GM18858 (cell line): ENCODE data around the gene ASPG.
A peak's percentile ranks its signal among the peaks of the same experiment; 100 is the strongest.

Experiments
- ATAC-seq: cut with Tn5 transposase; IDR thresholded peaks from one replicate; pipeline ENCODE4 v1.9.1; 2021; ENCODE audit not compliant: unreplicated experiment

The ASPG gene

DNA sequence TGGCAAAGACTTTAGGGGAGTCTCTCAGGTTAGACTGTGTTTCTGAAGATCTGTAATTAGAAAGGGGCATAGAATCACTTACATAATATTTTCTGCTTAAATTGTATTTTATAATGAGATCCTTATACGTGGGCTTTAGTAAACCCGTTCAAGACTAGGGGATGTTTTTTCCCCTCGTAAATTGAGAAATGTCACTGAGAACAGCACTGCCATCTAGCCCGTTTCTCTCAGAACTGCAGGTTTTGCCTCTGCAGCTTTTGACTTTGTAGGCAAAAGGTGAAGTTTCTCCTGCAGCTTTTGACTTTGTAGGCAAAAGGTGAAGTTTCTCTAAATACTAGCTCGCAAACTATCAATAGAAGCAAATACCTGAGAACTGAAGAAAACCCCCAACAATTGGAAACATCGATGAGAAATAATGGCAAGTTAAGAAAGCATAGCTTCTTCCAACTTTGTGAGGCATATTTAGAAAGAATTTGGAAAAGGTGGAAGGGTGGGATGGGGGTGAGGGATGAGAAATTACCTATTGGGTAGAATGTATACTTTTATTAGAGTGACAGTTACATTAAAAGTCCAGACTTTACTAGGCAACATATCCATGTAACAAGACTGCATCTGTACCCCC lies 9.9 kb upstream of the ASPG start:
- no peak for ATAC-seq

DNA sequence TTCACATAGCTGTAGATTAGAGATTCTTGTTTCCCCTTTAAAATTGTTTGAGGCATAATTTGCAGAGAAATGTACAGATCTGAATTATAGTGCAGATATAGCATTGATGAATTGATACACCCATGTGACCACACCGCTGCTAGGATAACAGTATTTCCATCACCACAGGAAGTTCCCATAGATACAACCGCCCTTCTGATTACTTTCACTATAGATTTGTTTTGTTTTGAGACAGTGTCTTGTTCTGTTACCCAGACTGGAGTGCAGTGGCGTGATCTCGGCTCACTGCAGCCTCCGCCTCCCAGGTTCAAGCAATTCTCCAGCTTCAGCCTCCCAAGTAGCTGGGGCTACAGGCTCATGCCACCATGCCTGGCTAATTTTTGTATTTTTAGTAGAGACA lies 8.8 kb upstream of the ASPG start:
- ATAC-seq: no peak

DNA sequence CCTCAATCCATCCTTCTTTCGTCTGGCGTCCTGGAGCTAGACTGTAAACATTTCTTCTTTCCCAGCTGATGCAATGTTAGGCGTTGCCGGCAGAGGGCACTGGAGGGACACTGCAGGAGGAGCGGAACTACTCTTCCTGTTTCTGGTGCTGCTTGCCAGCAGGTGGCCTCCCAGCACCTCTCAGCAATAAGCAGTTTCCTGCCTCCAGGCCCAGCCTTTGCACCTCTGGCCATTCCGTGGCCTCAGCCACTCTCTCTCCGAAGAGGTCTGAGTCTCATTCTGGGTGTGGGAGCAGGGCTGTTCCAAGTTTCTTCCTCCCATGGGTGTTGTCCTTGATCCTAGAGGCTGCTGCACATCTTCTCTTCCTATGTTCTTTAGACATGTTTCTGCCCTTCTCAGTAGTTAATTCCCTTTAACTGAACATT lies 7.5 kb upstream of the ASPG start:
- peak; percentile 83 for ATAC-seq

DNA sequence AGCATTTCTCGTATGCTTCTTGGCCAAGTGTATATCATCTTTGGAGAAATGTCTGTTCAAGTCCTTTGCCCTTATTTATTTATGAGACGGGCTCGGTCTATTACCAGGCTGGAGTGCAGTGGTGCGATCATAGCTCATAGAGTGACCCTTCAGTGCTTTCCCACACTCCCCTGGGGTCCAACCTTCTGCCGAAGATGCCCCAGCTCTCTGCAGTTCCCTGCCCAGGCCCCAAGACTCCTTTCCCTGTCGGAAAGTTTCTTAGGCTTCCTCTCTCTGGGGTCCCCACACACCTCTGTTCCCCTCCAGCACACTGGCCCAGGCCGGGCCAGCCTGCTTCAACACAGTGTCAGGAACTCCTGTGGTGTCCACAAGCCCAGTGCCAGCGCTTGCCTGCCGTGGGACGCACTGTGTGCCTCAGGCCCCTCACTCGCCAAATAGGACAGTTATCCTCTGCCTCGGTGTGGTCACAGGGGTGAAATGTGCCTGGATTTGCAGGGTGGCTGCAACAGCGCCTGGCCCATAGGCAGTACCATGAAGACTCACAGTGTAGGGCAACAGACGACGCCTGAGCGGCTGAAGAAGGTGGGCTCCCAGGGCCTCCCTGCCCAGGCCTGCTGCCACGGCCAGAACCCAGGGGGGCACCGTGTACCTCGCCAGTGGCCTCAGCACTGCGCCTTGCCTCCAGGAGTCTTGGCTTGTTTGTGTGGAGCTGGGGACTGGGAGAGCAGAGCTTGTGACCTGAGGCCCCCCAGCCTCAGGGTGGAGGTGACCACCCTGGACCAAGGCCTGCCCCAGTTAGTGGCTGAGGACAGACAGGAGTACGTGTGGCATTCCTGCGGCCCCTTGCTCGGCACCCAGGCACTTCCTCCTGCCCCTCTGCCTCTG lies 4.9 kb upstream of the ASPG start:
- no peak for ATAC-seq

DNA sequence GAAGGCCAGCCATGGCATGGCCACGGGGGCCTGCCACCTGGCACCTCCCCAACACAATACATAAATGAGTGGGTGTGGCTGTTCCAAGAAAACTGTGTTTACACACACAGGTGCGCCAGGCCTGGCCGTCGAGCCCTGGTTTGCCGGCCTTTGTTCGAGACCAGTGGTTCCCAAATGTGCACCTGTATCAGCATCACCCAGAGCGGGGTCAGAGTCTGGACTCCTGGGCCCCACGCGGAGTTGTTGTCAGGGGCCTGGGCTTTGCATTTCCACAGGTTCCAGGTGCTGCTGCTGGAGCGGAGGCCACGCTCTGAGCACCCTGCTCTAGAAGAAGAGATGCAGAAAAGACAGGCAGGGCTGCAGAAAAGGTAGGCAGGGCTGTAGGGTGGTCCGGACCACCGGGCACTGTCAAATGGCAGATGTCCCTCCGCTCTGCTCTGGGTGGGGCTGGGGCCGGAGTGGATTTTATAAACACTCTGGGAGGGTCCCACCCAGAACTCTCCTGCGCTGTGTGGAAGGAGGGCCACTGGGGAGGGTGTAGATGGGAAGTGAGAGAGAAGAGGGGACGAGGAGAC lies 4.2 kb upstream of the ASPG start:
- no peak for ATAC-seq

DNA sequence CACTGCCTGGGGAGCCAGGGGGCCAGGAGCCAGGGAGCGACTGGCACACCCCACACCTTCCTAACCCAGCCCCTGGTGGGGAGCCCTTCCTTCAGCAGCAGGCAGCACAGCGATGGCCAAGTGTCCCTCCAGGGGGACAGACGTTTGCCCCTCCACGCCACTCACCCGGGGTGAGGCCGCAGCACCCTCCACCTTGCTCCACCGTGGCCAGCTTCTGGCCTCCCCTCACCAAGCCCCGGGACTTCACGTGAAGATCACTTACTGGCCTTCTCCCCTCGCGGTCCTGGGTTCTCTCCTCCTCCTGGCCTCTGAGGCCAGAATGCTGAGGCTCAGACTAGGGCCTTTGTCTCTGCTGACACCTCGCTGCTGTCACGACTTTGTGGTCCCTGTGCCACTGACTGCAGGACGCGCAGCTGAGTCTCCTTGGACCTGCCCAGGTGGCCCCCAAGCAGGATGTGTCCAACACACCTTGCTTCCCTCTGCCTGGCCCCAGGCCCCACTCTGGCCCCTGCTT lies 3.5 kb upstream of the ASPG start:
- ATAC-seq: no peak

DNA sequence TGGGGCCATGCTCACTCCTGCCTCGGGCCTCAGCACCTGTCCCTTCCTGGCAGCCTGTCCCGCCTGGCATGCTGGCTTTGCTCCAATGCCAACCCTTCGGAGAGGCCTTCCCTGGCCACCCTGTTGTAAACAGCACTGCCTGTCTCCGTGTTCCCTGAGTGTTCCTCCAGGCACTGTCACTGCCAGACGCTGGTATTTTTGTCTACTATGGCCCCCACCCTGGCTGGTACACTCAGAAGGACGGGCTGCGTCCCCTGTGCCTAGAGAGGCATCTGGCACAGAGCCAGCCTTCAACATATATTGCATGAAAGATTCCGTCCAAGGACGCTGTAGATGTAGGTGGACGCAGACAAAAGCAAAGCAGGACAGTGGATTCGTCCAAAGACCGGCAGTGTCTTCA lies 2.7 kb upstream of the ASPG start:
- no peak for ATAC-seq

DNA sequence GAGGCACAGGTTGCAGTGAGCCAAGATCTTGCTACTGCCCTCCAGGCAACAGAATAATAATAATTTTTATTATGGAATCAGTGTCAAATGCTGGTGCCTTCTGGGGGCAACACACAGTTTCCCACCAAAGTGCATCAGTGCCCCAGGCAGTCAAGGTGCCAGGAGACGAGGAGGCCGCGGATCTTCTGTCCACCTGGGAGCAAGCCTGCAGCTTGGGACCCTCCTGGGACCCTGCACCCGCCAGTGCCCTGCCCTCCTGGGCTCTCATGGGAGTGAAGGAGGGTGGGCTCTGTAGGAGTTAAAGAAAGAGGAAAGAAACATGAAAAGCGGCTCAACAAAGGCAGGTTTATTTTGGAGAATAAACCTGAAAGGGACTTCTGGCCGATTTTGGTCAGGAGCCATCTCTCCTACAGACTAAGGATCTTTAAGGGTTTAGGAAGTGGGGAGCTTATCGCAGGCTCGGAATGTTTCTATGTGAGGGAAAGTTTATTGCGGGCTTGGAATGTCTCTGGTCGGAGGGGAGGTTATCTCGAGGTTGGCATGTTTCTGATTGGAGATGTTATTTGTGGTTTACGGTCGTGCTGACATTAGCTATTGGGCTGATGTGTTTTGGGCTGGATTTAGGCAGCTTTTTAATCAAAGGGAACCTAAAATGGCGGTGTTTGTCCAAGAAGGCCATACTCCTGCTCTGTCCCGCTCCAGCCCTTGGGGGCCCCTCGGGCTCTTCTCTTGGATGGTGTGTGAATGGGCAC lies 1.1 kb upstream of the ASPG start:
- no peak for ATAC-seq

DNA sequence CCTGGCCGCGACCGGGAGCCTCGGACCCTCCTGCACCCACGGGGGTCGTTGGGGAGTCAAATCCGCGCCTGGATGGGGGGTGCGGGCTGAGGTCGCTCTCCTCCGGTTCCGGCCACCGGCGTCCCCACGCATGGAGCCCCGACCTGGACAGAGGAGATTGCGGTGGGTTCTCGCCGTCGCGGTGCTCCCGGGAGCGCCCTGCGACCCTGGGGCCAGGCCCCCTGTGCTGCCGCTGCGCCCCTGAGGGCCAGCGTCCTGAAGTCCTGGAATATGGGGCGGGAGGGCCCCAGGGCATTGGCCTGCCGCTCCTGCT lies 345 bp downstream of the ASPG start:
- no peak for ATAC-seq

DNA sequence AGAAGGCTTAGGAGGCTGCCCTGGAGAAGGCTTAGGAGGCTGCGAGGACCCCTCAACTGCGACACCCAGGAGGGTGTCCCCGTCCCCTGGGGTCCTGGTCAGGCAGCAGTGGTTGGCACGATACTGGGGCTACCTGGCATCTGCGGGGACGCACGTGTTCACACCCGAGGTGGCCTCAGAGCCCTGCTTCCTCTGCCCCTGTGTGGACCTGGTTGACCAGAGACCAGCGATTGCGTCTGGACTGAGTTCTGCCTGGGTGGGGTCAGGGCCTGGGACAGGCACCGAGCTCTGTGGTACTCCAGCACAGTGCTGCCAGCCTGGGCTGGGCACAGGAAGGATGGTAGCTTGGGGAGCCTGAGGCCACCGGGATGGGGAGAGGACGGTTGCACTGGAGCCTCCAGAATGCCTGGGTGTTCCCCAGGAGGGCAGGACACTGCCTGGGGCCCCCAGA lies 735 bp downstream of the ASPG start:
- ATAC-seq: no peak

DNA sequence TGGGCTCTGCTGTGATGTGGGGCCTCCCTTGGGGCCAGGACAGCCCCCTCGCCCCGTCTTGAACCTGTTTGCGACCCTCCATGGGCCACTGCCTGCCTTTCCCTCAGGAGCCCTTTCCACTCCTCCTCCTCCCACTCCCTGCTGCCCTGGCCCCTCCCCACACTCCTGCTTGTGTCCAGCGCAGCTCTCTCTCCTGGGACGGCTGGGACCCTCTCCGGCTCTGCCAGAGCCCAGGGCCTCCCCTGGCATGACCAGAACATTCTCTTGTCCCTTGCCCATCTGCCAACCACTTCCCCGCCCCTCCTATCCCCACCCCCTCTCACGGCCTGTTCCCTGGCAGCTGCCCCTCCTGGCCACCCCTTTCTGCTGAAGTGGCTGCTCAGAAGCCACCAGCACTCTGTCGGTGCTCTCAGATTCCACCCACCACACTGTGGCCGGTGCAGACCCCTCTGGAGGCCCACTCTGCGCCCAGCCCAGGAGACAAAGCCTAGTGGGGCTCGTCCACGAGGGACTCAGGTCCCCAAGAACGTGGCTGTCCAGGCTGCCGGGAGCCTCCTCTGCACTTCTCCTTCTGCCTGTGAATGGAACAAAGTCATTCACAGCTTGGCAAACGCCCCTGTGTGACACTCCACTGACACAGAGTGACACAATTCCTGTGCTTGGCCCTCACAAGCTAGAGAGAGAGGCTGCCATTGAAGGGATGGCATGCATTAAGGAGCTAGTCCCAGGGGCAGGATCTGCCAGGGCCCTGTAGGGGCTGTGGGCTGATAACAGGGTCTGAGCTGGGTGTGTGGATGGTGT lies 1.4 kb downstream of the ASPG start:
- ATAC-seq: no peak

DNA sequence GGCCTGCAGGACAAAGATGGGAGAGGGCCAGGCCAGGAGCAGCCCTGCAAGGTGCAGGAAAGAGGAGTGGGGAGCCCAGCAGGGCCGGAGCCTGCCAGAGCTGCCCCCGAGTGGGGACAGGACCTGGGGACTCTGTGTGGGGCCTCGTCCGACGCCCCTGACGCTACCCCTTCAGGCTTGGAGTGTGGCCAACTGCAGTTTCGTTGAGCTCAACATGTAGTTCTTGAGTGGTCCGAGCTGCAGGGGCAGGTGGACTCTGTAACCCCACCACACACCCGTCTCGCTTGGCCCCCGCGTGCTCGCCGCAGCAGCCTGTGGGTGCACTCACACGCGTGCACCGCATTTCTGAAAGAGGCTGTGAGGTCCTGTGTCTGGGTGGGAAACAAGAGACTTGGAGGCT lies 2.0 kb downstream of the ASPG start:
- no peak for ATAC-seq

DNA sequence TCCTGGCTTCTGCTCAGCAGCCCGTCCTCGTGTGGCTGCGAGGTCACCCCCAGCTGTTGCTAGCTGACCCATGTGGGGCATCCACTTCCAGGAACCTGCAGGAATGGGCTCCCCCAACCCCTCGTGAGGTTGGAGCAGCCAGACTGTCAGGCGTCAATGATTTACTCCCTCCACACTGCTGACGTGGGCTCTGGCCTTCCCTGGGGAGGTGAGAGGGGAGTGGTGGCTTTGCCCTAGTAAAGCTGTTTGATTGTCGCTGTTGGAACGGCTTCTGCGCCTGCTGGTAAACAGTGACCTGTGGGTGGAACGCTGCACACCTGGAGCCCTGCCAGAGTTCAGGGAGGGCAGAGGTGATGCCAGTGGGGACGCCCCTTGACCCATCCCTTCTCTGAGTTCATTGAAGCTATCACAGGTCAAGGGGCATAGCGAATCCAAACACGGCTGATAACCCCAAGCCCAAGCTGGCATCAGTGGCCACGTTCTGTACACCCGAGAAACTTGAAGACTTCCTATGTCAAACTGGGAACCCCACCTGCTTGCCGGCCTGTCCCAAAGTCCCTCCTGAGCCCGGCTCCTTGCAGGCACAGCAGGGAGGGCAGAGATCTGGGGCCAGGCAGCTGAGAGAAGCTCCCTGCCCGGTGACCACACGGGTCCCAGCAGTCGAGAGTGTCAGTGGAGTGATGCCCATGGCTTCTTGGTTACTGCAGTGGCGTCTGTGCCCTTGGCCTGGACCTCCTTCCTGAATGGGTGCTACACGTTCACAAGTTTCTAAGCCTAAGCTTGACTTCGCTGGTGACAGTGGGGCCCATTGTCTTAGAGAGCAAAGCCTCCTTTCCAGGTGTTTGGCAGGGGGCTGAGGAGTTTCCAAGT lies 2.7 kb downstream of the ASPG start:
- ATAC-seq: no peak

DNA sequence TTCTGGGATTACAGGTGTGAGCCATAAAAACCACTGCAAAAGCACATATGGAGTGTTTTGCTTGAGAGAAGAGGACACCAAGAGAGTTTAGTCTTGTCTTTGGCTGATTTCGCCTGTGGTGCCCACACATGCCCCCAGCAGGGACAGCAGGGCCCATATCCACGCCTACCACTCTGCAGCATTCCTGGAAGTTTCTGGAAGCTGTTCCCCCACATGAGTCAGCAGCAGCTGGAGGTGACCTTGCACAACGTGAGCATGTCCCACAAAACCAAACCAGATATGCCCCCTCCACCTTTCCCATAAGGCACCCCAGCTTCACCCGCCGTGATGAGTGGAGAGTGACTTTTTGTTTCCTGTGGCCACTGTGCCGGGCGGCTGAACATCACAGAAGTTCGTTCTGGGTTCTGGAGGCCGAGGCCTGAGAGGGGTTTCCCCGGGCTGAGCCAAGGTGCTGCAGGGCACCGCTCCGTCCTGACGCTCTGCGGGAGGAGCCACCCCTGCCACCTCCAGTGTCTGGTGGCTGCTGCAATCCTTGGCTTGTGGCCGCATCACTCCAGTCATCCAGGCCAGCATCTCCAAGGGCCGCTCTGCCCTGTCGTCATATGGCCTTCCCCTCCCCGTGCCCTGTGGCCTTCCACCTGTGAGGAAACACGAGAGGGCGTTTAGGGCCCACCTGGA lies 4.7 kb downstream of the ASPG start:
- no peak for ATAC-seq

DNA sequence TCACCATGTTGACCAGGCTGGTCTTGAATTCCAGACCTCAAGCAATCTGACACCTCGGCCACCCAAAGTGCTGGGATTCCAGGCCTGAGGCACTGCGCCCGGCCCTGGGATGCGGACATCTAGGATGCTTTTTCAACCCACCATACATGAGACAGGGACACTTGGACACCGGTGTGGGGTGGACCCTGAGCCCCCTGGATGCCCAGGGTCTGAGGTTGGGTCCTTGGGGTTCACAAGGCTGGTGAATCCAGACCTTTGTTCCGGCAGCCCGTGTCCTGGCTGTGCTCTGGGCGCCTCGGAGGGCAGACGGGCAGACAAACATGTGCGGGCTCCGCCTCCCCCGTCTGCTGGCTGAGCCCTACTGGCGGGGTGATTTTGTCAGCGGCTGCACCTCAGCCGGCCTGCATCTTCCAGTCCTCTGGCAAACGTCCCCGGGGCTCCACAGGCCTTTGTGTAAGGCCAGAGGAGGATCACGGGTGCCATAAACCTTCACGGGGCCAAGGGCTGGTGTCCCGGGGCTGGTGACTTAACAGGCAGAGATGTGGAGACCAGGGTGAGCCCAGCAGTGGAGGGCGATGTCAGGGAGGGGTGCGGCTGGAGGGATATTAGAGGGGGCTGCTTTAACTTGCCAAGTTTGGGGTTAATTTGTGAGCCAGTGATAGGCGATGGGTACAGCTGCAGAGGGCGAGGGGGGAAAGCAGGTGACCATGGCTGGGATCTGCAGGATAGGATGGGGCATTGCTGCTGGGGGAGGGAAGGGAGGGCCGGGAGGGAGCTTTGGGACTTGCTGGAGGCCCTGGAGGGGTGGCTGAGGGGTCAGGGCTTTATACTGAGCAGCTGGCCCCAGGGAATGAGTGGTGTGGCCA lies 5.8 kb downstream of the ASPG start:
- no peak for ATAC-seq

DNA sequence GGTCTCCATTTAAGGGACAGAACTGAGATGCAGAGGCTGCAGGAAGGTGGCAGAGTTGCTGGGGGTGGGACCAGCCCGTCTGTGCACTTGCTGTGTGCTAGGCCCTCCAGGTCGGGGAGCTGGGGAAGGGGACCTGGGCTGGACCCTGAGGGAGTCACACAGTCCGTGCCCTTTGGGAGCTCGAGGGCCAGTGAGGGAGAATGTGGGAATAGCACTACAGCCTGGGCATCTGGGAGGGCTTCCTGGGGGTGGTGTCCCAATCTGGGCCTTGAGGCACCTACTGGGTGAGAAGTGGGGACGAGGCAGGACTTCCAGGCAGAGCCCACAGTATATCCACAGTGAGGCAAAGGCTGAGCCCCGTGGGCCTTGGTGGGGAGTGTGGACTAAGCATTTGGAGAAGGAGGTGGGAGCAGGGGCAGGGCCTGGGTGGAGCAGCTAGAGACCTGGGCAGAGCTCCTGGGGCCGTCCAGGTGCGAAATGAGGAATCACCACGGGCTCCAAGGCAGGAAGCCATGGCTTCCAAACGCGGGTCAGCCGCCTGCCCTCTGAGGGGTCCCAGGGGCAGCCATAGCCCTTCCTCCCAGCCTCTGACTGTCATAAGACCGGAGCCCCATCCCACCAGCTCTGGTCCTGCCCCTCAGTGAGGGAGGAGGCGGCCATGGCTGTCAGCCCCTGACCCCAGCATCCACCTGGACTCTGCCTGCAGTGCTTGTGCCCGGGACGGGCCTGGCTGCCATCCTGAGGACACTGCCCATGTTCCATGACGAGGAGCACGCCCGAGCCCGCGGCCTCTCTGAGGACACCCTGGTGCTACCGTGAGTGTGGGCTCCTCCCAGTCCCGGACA lies 6.6 kb downstream of the ASPG start:
- ATAC-seq: no peak

DNA sequence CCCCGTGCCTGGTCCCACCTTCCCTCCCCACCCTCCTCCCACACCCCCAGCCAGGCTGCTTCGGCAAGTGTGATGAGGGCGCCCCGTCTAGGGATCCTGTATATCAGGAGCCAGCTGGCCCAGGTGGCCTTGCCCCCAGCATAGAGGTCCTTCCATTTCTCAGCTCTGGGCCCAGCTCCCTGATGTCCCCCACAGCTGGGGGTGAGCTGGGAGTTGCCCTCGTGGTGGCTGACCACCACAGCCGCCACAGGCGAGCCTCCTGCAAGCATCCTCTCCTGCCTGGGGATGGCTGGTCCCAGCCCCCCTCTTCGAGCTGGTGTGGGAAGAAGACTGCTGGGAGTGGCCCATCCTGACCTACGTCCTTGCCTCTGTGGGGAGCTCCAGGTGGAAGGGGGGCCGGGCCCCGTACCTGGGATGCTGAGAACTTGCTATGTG lies 7.4 kb downstream of the ASPG start:
- ATAC-seq: no peak
